Measurements from ENCODE around the gene GTPBP1.
A peak's percentile ranks its signal among the peaks of the same experiment; 100 is the strongest.

GTPBP1 gene

DNA sequence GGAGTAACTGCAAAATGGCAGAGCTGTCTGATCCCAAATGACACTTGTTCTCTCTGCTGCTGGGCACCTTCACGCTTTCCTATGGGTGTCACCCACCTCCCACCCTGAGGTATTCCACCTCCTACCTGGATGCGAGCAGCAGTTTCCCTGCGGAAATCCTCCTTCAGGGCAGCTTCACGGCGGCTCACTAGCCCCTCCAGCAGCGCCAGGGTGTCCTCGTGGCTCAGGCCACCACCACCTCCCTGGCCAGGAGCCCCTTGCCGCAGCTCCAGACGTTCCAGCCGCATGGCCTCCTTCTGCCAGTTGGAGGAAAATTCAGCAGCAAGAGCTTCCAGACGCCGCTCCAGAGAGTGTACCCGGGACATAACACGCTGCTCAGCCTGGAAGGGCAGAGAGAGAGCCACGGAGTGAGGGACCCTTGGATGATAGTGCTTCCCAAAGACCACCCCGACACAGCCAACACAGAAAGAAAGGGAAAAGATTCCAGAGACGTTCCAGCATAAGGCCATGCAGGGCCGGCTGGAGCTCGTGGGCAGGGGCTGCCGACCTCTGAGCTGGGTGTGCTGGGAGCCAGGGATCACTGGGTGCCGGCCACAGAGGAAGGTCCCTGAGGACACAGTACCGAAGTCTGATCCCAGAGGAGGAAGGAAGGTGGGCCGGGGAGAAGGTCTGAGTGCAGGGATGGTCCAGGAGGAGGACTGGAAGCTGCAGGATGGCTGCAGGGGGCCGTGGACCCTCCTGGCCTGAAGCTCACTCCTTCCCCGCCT, 36.6 kb downstream of the GTPBP1 start:
- no peak for DNase-seq

DNA sequence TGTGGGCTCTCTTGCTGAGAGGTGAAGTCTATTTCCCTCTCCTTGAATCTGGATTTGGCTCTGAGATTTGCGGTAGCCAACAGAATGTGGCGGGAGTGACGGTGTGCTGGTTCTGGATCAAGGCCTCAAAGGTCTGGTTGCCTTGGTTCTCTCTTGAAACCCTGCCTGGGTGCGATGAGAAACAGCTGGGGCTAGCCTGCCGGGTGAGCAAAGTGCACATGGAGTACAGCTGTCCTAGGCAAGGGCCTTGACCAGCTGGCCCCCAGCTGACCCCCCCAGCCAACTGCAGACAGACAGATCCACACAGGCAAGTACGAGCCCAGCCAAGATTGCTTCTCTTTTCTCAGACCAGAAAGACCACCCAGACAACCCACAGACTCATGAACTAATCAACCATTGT, 39.2 kb downstream of the GTPBP1 start:
- no peak for DNase-seq

DNA sequence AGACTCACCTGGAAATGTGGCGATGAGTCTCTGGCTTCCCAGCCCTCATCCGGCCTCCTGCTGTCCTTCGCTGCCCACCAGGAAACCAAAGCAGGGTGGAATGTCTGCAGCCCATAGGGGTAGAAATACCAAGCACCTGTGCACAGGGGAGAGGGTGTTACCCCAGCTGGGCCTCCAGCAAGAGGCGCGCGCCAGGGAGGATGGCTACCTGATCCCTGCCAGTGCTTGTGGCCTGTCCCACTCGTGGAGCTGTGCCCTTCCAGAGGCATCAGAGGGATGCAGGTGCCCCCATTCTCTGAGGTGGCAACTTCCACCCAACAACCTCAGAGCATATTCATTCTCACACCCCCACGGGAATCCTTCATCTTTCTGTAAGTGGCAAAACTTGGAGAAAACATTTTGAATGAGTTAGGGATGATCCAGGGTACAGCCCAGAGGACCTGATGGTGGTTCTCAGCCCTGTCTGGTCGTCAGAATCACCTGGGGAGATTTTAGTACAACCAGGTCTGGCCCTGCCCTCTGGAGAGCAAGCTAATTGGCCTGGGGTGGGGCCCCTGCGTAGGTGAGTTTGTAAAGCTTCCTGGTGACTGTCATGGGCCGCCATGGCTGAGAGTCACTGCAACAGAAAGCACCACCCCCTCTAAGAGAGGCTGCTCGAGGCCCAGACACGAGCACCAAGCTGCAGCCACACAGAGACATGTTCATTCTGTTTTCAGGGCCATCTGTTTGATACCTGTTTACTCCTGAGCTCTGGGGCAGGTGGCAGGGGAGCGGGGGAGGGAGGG, 40.1 kb downstream of the GTPBP1 start:
- DNase-seq: no peak

DNA sequence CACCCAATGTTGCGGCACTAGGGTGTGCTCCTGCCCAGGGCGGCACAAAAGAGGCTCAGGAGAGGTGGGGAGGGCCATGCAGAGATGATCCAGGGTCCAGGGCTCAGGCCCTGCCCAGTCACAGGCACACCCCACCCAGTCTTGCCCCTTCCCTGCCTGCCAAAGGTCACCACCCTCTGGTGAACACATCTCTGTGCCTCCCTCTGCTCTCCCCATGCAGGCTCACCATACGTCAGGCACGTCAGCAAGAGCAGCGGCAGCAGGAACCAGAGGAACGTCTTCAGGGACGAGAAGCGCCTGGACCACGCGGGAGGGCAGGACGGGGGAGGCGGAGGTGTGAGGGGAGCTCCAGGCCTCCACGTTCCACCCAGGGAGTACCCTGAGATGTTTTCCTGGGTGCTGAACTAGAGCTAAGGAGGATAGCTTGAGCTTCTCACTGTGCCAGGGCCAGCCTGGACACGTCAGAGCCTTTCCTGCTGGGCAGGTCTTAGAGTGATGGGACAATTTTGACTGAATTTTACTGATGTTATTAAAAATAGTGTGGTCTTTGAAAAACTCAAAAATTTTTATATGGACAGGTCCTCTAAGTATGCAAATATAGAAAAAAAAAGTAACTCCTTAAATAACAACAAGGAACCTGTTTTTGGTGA, 42.9 kb downstream of the GTPBP1 start:
- no peak for DNase-seq

DNA sequence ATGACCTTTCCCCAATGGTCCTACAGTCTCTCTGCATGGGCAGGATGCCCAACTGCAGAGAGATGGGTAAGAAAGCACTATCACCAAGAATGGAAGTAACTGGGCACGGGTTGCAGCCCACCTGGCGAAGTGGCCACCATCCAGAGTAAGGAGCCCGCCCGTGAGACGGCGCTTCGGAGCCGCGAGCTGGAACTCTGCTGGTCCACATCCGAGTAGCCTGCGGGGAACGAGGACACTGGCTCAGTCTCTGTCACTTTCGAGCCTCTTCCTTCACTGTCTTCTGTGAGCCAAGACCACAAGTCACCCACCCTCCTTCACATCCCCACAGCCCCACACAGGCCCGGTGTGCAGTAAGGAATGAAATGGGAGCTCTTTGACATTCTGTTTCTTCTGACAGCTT, 44.4 kb downstream of the GTPBP1 start:
- DNase-seq: no peak

DNA sequence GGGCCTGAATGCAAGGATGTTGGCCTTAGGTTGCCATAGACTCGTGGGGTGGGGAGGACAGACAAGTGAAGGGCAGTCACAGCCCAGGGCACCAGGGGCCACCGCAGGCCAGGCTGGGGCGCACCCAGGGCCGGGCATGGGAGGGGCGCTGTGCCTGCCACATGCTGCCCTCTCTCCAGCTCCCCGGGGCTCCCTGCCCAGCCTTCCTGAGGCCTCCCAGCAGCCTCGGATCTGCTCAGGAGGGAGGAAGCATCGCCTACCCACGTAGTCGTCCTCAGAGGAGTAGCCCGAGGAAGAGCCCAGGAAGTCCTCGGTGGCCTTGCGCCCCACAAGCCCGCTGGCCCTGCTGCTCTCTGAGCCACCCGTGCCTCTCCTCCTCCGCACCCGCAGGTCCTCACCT, 44.9 kb downstream of the GTPBP1 start:
- no peak for DNase-seq

DNA sequence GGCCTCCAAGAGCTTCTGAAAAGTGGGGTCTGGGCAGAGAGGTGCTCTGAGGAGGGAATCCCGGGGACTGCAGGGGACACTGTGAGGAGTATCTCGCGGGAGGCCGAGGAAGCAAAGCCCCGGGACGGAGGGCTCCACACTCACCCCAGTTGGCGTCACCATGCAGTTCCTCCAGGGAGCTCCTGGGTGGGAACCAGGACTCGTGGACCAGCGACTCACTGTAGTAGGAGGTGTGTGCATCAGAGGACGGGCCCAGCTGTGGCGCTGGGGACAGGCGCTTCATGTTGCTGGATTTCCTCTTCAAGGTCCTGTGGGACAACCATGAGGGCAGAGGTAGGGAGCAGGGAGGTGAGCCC, 45.3 kb downstream of the GTPBP1 start:
- no peak for DNase-seq

DNA sequence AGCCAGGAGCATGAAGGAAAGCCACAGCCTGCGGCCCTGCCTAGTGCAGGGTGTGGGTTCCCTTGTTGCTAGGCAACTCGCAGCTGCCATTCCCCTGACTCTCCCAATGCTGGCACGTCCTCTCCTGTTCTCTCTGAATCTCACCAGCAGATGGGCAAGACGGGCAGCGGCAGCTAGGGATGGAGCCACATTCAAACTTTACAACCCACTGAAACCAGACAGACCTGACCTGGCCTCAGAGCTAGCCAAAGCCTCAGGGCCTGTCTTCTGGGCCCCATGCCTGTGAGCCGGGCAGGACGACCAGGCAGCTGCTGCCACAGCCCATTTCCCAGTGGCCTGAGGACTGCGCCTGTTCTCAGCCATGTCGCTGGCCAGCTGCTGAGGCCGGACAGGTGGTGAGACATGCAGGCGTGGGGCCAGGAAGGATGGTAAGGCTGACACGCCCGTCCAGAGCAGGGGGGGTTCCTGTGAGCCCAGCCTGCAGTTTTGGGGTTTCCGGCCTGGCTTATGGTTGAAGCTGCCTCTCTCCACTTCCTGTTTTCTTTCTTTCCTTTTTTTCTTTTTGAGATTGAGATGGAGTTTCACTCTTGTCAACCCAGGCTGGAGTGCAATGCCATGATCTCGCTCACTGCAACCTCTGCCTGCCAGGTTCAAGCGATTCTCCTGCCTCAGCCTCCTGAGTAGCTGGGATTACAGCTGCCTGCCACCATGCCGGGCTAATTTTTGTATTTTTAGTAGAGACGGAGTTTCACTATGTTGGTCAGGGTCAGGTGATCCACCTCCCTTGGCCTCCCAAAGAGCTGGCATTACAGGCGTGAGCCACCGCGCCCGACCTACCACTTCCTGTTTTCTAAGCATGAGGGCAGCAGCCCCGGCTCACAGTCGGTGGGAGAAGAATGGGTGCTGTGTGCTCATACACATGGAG, 45.9 kb downstream of the GTPBP1 start:
- no peak for DNase-seq

DNA sequence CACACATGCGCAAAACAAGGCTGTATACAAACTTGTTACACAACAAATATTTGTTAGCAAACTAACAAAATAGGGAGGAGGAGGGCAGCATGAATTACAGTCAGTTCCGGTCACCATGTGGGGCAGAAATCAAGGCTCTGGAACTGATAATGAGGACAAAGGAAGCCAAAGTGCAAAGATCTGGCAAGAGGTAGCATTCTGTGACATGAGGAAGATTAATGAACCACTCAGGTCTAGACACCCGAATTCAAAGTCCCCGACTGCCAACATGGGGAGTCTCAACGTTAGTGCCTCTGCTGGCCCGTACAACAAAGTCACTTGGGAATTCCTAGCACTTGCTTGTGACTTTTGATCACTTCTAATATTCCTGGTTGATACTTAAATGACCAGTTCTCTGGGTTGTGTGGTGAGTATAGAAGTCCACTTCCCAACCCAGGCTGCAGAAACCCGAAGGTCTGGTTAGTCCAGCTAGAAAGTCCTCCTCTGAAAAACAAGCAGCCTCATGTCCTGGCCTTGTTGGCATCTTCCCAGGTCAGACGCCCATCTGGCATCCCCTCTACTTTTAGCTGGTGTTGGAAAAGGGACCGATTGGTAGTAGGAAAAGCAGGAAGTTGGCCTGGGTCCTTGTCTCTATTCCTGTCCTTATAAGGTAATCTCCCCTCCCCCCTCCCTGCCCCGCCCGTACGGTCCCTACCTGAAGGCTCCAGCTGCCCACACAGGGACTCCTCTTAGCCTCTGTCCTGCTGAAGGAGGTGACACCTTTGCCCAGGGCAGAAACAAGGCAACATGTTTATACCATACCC, 48.4 kb downstream of the GTPBP1 start:
- DNase-seq: no peak

DNA sequence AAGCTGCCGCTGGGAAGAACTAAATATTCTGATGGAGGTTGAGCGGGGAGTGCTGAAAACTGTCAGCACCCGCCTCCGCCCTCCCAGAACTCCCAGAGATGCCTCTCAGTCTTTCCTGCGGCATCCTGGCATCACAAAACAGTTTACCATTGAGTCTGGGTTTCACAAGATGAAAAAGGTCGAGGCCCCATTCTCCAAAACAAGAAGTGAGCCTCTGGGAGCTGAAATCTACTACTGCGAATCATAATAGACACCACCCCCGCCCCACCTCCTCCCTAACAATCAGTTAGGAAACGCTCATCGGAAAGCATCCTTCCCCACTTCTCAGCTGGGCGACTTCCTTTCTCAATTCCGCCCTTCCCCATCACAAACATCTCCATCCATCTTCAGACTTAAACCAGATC, 49.0 kb downstream of the GTPBP1 start:
- DNase-seq: no peak

DNA sequence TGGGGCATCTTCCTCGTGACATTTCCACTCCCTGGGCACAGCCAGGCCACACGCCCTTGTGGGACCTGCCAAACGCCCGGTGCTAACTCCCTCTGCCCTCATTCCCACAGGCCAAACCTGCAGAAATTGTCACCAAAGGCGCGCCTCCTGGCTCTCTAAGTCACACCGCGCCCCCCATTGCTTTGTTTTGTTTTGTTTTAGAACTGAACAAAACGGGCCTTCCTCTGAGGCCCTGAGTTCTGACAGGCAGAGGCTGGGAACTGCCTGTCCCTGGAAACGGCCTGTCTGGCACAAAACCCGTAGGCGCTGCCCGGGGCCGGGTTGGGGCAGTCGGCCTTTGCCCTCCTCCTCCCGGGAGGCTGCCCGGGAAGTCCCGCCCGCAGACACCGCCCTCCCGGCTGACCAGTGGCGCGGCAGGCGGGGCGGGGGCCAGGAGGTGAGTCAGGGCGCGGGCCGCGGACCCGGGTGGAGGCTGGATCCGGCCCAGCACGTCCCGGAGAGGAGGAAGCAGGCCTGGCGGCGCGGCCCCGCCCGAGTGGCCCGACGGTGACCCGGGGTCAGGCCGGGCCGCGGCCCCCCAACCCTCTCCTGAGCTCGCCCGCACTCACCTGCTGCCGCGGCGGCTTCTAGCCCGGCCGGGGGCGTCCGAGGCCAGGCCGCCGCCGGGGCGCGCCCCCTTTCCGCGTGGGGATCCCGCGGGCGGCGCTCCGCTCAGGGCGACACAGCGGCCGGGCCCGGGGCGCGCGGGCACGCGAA, 49.6 kb downstream of the GTPBP1 start:
- no peak for DNase-seq

DNA sequence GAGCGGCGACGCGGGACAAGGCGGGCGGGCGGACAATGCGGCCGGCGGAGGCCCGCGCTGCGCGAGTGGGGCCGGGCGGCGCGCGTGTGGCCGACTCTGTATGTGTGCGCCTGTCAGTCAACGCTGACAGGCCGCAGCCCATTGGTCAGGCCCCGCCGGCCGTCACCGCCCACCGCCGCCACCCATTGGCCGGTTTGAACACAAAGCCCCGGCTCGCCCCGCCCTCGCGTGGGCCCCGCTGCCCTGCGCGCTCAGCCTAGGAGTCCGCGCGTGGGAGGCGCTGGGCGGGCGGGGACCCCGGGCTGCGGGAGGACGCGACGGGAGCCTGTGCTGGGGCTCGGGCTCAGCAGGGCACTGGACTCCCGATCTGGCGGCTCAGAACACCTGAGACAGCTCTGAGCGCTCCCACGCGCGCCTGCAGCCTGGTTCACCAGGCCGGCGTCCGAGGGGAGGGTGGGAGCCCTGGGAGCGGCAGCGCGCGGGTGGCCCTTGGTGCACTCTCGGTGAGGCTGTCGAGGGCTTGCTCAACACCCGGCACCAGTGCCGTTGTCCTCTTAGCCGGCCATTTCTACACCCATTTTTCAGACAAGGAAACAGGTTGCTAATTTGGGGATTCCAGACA, 50.3 kb downstream of the GTPBP1 start, which contains the start of gene SUN2:
Gene SUN2, minus strand, starts transcription at position 88 of the 622 bp plus-strand sequence. CDS start 3,370 bp downstream, outside the sequence.
- DNase-seq: no peak

DNA sequence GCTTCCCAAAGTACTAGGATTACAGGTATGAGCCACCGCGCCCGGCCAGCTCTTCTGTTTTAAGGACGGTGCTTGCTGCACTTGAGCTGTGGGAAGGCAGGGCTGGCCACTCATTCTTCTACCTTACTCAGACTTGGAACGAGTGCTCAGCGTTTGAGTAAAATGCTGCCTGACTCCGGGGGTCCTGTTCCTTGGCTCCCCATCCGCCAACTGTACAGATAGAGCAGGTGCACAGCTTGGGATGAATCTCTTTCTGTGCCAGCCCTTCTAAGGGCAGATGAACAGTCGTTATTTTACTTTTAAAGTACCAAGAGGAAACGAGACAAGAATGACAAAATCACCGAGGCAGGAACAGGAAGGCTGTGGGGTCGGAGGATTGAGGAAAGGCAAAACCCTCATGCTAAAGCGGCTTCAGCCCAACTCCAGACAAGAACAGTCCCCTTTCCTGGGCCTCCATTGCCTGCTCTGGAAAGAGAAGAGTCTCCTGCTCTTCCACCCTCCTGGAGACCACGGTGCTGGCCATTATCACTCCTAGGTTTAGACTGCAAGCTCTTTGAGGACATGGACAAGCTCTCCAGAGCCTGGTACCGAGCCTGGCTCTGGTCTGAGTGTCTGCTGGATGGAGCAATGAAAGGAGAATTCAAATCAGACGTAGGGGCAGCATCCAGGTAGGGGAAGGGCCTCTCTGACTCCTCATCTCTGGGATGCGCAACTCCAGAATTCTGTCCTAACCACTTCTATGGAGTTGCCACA, 51.1 kb downstream of the GTPBP1 start:
- no peak for DNase-seq

DNA sequence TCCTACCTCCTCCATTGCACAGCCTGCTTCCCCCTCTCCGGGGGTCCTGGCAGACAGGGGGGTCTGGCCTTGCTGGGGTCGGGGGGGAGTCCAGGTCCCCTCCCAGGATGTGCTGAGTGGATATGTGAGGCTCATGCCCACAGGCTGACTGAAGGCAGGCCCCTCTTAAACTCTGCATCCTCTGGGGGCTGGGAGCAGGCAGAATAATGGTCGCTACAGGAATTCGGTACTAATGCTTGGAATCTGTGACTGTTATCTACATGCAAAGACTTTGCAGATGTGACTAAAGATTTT, 51.7 kb downstream of the GTPBP1 start:
- DNase-seq: no peak

DNA sequence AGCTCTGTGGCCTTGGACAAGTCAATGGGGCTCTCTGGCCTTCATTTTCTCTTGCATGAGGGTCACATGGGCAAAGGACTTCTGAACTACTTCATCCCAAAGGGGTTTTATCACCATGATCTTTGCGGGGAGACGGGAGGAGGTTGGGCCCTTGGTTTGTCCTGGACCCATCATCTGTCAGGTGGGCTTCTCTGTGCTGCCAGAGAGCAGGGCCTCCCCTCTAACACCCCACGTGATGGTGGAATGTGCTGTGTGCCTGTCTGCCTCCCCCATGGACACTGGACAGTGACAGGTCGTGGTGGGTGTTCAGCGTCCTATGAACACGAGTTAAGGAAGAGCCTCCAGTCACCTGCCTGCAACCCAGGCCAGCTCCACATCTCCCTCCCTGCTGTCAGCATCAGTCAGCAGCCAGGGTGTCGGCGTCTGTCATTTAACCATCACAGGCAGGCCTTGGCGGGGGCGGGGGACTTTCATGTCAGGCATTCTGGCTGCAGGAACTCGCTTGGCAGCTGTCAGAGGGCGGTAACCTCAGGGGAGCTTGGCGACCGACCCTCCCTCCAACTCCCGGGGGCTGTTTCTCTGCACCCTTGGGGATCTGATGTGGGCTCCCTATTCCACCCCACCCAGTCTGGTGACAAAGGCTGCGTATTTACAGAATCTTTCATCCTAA, 52.7 kb downstream of the GTPBP1 start:
- DNase-seq: no peak

DNA sequence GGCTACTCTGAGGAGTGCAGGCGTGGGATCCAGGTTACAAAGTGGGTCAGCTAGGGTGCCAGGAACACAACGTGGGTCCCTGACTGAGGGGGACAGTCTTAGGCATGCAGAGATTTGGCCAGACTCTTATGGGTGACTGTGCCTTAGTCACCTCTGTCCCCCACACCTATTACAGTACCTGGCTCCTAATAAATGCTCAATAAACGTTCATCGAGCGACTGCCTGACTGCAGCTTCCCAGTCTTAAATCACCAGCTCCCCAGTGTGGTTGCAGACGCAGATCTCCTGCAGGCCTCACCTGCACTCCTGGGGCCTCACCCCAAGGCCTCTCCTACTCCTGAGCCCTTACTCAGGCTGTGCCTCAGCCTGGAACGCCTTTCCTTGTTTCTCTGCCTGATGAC, 53.3 kb downstream of the GTPBP1 start:
- no peak for DNase-seq

DNA sequence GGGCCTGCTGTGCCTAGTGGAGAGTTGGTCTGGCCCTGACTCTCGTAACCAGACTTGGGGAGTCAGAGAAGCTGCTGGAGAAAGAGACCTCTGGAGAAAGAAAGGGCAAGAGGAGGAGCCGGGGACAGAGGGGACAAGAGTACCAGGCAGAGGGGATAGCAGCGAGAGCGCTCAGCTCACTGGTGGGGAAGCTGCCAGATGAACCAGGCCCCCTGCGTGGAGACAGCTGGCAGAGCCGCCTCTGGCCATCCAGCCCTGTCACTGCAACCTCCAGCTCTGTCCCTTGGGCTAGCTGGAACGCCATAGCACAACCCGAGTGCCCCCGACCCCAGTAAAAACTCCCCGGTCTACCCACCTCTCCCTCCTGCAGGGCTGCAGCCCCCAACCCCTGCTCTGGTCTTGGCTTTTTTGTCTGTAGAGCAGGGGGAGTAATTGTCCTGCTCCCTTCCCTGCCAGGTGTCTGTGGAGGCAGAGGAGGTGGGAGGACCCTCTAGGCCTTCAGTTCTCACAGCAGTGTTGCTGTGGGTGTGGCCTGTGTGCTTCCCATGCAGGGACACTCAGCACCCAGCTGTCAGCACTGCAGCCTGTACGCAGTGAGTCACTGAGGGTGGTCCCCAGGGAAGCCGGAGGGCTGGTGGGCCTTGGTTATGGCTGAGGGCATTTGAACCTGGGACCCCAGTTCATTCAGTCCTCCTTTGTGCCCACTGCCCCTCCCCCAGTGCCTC, 54.9 kb downstream of the GTPBP1 start:
- peak; percentile 53 for DNase-seq

DNA sequence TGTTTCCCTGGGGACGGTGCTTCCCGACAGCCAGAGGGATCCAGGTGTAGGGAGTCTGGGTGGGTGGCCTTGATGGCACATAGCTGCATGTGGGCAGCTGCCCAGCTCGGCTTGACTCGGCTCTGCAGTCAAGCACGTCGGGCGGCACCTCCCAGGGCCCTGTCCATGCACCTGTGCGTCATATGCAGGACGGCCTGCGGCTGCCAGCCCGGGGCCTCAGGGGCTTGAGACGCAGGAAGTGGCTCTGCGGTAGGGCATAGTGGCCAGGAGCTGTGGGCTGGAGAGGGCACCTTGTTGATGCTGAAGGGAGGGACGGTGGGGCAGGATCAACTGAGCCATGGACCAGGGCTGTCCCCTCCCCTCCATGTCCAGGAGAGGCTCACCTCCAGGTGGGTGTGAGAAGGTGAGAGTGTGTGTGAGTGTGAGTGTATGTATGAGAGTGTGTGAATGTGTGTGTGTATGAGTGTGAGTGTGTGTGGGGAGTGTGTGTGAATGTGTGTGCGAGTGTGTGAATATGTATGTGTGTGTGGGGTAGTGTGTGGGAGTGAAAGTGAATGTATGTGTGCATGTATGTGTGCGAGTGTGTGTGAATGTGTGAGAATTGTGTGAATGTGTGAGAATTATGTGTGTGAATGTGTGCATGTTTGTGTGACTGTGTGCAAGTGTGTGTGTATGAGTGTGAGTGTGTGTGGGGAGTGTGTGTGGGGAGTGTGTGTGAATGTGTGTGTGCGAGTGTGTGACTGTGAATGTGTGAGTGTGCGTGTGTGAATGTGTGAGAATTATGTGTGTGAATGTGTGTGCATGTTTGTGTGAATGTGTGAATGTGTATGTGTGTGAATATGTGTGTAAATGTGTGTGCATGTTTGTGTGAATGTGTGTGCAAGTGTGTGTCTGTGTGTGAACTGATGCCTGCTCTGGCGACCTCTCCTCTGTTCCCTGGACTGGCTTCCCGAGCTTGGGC, 55.7 kb downstream of the GTPBP1 start:
- DNase-seq: no peak
